Mesodermal cell (in vitro differentiated cells): ENCODE measurements around the gene ULBP1.
"Not testable (repeated sequence)": the region's sequence is repeated elsewhere in the genome, so short reads cannot be mapped to it uniquely, and the experiment has no call there.

Experiments used
- H3K27ac ChIP-seq: 2 replicates; pipeline ENCODE4 v1.7.0; 2013; ENCODE audit warnings: mild to moderate bottlenecking, low read depth, low read length, moderate library complexity; ENCODE audit not compliant: severe bottlenecking
- H3K36me3 ChIP-seq: 2 replicates; pipeline ENCODE4 v1.7.1; 2013; ENCODE audit warnings: mild to moderate bottlenecking, low read length, moderate library complexity; ENCODE audit not compliant: control insufficient read depth, insufficient read depth
- H3K4me1 ChIP-seq: one replicate; pipeline ENCODE4 v1.7.1; 2013; ENCODE audit warnings: mild to moderate bottlenecking, low read length; ENCODE audit not compliant: insufficient read depth, control insufficient read depth, poor library complexity, severe bottlenecking
- H3K4me3 ChIP-seq: 2 replicates; pipeline ENCODE4 v1.7.0; 2013; ENCODE audit warnings: low read length, control low read depth, mild to moderate bottlenecking; ENCODE audit not compliant: insufficient read depth, poor library complexity, severe bottlenecking; ENCODE audit errors: extremely low read depth
- H3K9me3 ChIP-seq: 2 replicates; pipeline ENCODE4 v1.7.1; 2013; ENCODE audit warnings: mild to moderate bottlenecking, low read length, moderate library complexity; ENCODE audit not compliant: control insufficient read depth
- WGBS, 2 experiments: methylation state at CpG; one replicate each; pipeline ENCODE4 v1.1.5; 2013; ENCODE audit warnings: missing lambda C conversion rate in 2 of 2; ENCODE audit not compliant: insufficient coverage in 2 of 2; 5-methylcytosine and 5-hydroxymethylcytosine counted together

The ULBP1 gene

GRCh38 chr6:149923327-149923986 lies 40.3 kb upstream of the ULBP1 start:
- Histone ChIP-seq H3K27ac (no peak overlapping the region), H3K36me3 (no peaks in the 10 kb centered on the region), H3K4me1 (no peaks in the 10 kb centered on the region), H3K9me3 (no peaks in the 10 kb centered on the region), H3K4me3 (peak overlapping the region; percentile 37)
- WGBS, 2 experiments, result 24 to 37% methylated on average over 21 to 24 of the region's 33 CpGs

GRCh38 chr6:149924206-149924932 lies 39.4 kb upstream of the ULBP1 start:
- 80 to 91% methylated on average over 3 to 7 of the region's 9 CpGs for WGBS, 2 experiments
- no peak overlapping the region for H3K4me3 ChIP-seq

GRCh38 chr6:149924933-149925252 lies 38.9 kb upstream of the ULBP1 start:
- Histone ChIP-seq H3K4me3 (no peak overlapping the region), H3K4me1 (no peaks in the 10 kb centered on the region), H3K36me3 (no peaks in the 10 kb centered on the region), H3K27ac (no peak overlapping the region), H3K9me3 (no peaks in the 10 kb centered on the region)
- 83 to 86% methylated on average over 4 of the region's 4 CpGs for WGBS, 2 experiments

More at GRCh38 chr6:149924206-149924932, 39.4 kb upstream of the ULBP1 start:
- Histone ChIP-seq H3K27ac (no peak overlapping the region), H3K9me3 (no peaks in the 10 kb centered on the region), H3K36me3 (no peaks in the 10 kb centered on the region), H3K4me1 (no peaks in the 10 kb centered on the region)

GRCh38 chr6:149925253-149925973 lies 38.3 kb upstream of the ULBP1 start:
- 9 to 10% methylated on average over 27 to 34 of the region's 34 CpGs for WGBS, 2 experiments
- H3K36me3 ChIP-seq, result no peaks in the 10 kb centered on the region

GRCh38 chr6:149925974-149926777 lies 37.6 kb upstream of the ULBP1 start:
- H3K4me1 ChIP-seq, result no peaks in the 10 kb centered on the region
- WGBS, 2 experiments, result 4 to 6% methylated on average over 17 to 24 of the region's 31 CpGs
- peak overlapping the region; percentile 46 for H3K4me3 ChIP-seq
- no peaks in the 10 kb centered on the region for H3K36me3 ChIP-seq
- H3K9me3 ChIP-seq, result no peaks in the 10 kb centered on the region
- no peak overlapping the region for H3K27ac ChIP-seq

More at GRCh38 chr6:149925253-149925973, 38.3 kb upstream of the ULBP1 start:
- H3K27ac ChIP-seq, result no peak overlapping the region
- no peaks in the 10 kb centered on the region for H3K4me1 ChIP-seq
- H3K4me3 ChIP-seq, result peak overlapping the region; percentile 46
- no peaks in the 10 kb centered on the region for H3K9me3 ChIP-seq

- not testable (repeated sequence) for H3K4me3 ChIP-seq, H3K27ac ChIP-seq, H3K4me1 ChIP-seq, H3K36me3 ChIP-seq, H3K9me3 ChIP-seq
- WGBS, 2 experiments, result 90% methylated on average over 4 of the region's 4 CpGs; no CpG with 5 or more reads in 1 of the 2 experiments
These were observed 36.7 kb upstream of the ULBP1 start for GRCh38 chr6:149927025-149927424.

- H3K9me3 ChIP-seq, result no peaks in the 10 kb centered on the region
- H3K27ac ChIP-seq, result no peak overlapping the region
- 0 to 8% methylated on average over 1 to 3 of the region's 3 CpGs for WGBS, 2 experiments
- no peak overlapping the region for H3K4me3 ChIP-seq
- no peaks in the 10 kb centered on the region for H3K36me3 ChIP-seq
- H3K4me1 ChIP-seq, result no peaks in the 10 kb centered on the region
These were observed 34.3 kb upstream of the ULBP1 start for GRCh38 chr6:149929422-149929821.

GRCh38 chr6:149931501-149931900 lies 32.2 kb upstream of the ULBP1 start:
- Histone ChIP-seq H3K4me1 (no peaks in the 10 kb centered on the region), H3K4me3 (no peak overlapping the region), H3K9me3 (no peaks in the 10 kb centered on the region), H3K36me3 (no peaks in the 10 kb centered on the region), H3K27ac (no peak overlapping the region)
- 40 to 83% methylated on average over 2 to 3 of the region's 6 CpGs for WGBS, 2 experiments

GRCh38 chr6:149933036-149933435 lies 30.7 kb upstream of the ULBP1 start:
- WGBS, 2 experiments, result 55 to 83% methylated on average over 3 to 5 of the region's 5 CpGs

DNA sequence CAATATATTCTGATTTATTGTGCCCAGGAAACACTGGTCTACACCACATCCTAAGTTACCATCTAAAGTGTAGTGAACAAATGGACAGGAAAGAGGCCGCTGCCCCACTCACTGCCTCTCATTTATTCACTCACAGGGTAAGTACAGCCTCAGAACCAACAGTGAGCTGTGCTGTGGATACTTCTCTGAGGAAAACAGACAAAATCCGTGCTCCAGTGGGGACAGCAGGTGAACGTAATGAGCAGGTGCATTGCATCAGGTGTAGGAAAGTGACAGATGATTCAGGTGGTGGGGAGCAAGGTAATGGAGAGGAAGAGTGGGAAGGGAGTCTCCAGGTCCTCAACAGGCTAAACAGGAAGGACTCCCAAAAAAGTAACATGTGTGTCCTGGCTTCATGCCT lies 30.3 kb upstream of the ULBP1 start:
- no peaks in the 10 kb centered on the region for H3K4me1 ChIP-seq
- 19 to 29% methylated on average over 2 to 3 of the region's 3 CpGs for WGBS, 2 experiments
- no peaks in the 10 kb centered on the region for H3K36me3 ChIP-seq
- H3K4me3 ChIP-seq, result no peak overlapping the region
- H3K9me3 ChIP-seq, result no peaks in the 10 kb centered on the region
- H3K27ac ChIP-seq, result no peak overlapping the region

More at GRCh38 chr6:149933036-149933435, 30.7 kb upstream of the ULBP1 start:
- H3K36me3 ChIP-seq, result no peaks in the 10 kb centered on the region
- H3K27ac ChIP-seq, result no peak overlapping the region
- no peaks in the 10 kb centered on the region for H3K9me3 ChIP-seq
- H3K4me1 ChIP-seq, result no peaks in the 10 kb centered on the region
- H3K4me3 ChIP-seq, result no peak overlapping the region
